HG03280 (cell line): Measurements from ENCODE around the gene ZFP92.

Experiments used
- ATAC-seq: cut with Tn5 transposase; IDR thresholded peaks from one replicate; pipeline ENCODE4 v1.9.1; 2021; ENCODE audit warnings: mild to moderate bottlenecking, moderate library complexity; ENCODE audit not compliant: unreplicated experiment

The ZFP92 gene

GRCh38 chrX:153450949-153451277 lies 39.6 kb downstream of the ZFP92 start:
- no peak for ATAC-seq

- no peak for ATAC-seq
These were observed 43.8 kb downstream of the ZFP92 start for GRCh38 chrX:153454901-153455550.

GRCh38 chrX:153455571-153455970 lies 44.3 kb downstream of the ZFP92 start:
- no peak for ATAC-seq

- ATAC-seq = no peak
These were observed 44.9 kb downstream of the ZFP92 start for GRCh38 chrX:153456161-153456560.

GRCh38 chrX:153456704-153457103 lies 45.4 kb downstream of the ZFP92 start:
- no peak for ATAC-seq

- no peak for ATAC-seq
These were observed 46.0 kb downstream of the ZFP92 start for GRCh38 chrX:153457136-153457825.

GRCh38 chrX:153457827-153458466 lies 46.7 kb downstream of the ZFP92 start:
- no peak for ATAC-seq

GRCh38 chrX:153458476-153458875 lies 47.2 kb downstream of the ZFP92 start:
- no peak for ATAC-seq

- ATAC-seq = no peak
These were observed 48.7 kb downstream of the ZFP92 start for GRCh38 chrX:153459986-153460385.

- ATAC-seq = no peak
These were observed 49.6 kb downstream of the ZFP92 start for GRCh38 chrX:153460826-153461225.
